NCI-H226 (cell line): ENCODE results near the gene OR6M1.

Source experiments
- DNase-seq: peaks from one replicate; pipeline ENCODE4 v3.0.0-alpha.2; 2015

Gene OR6M1

DNA sequence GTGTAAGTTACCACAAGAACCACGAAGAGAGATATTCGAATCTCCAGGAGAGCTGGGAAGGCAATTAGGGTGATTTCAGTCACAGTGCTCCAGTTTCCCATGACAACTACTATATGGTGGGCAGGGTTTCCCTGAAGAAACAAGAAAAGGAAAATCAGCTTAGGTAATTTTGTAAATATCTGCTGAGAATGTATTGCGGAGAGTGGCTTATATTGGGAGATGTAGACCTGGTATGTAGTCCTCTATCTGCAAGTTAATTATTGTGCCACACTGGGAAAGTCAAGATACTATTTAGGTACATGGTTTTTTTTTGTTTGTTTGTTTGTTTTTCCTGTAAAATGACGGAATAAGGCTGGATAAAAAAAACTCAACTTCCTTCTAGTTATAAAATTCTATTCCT, at the start of gene OR6M1:
Gene OR6M1, minus strand, starts transcription at position 101 of the 400 bp plus-strand sequence. Its CDS starts 0 bp downstream, at position 101.
- DNase-seq: no peak

DNA sequence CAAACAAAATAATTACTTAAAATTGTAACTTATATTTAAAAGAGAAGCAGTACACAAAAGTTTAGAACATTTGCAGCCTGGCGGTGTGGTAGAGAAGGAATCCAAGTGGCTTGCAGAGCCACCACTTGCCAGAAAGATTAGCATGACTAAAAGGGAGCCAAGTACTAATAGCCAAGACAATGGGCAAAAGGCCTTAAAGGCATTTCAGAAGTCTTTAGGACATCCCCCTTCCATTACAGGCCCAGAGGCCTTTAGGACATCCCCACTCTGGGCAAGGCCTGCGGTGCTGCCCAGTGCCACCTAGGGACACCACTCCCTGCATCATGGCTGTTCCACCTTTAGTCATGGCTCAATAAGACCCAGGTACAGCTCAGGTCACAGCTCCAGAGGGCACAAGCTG, 46.9 kb upstream of the OR6M1 start:
- DNase-seq: no peak

- no peak for DNase-seq
These were observed 46.2 kb upstream of the OR6M1 start for GRCh38 chr11:123852321-123852720.

GRCh38 chr11:123851110-123851509, 45.0 kb upstream of the OR6M1 start:
- no peak for DNase-seq

GRCh38 chr11:123841174-123841573, 35.0 kb upstream of the OR6M1 start:
- DNase-seq: no peak

GRCh38 chr11:123839131-123839530, 33.0 kb upstream of the OR6M1 start:
- DNase-seq: no peak

DNA sequence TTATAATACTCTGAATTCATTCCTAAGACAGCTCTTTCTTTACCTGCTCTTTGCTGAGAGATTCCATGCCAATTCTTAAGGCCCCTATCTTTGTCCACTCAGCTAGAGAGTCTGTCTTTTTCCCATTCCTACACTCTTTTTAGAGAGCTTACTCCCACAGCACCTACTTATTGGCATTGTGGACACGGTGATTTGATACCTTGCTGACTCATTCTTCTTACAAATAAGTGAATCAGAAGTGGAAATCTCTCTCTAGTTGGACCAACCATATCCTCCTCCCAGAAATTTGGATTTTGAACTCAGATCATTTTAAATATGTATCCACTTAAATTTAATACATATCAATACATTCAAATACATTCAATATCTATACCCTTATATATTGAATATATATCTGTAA, 32.5 kb upstream of the OR6M1 start:
- no peak for DNase-seq

- no peak for DNase-seq
These were observed 32.0 kb upstream of the OR6M1 start for GRCh38 chr11:123838199-123838598.

DNA sequence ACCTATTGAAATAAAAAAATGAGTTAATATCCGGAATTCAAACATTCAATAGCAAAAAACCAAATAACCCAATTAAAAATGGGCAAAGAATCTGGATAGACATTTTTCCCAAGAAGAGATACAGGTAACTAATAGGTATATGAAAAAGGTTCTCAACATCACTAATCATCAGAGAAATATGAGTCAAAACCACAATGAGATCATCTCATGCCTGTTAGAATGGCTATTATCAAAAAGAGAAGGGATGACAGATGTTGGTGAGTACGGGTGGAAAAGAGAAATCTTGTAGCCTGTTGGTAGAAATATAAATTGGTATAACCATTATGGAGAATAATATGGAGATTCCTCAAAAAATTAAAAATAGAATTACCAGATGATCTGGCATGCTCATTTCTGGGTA, 26.9 kb upstream of the OR6M1 start:
- peak; percentile 26 for DNase-seq

DNA sequence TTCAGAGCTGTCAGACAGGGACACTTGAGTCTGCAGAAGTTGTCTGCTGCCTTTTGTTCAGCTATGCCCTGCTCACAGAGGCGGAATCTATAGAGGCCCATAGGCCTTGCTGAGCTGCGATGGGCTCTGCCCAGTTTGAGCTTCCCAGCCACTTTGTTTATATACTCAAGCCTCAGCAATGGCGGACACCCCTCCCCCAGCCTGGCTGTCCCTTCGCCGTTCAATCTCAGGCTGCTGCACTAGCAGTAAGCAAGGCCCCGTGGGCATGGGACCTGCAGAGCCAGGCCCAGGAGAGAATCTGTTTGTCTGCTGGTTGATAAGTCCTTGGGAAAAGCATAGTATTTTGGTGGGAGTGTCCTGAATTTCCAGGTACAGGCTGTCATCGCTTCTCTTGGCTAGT, 23.6 kb upstream of the OR6M1 start:
- DNase-seq: no peak

DNA sequence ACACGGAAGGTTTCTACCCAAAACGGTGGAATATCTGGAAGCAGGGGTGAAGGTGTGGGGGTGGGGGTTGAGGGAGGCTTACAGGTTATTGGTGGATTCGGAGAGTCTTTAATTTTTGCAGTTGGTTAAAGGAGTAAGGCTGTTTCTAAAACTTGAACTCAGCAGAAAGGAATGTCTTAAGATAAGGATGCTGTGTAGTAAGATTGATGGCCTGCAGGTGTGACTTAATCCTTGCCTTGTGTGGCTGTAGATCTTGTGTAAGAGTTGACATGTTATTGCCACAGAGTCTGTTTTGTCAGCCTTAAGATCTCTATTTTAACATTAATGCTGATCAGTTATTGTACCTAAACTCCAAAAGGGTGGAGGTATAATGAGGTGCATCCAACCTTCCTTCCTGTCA, 16.4 kb upstream of the OR6M1 start:
- DNase-seq: peak; percentile 51

DNA sequence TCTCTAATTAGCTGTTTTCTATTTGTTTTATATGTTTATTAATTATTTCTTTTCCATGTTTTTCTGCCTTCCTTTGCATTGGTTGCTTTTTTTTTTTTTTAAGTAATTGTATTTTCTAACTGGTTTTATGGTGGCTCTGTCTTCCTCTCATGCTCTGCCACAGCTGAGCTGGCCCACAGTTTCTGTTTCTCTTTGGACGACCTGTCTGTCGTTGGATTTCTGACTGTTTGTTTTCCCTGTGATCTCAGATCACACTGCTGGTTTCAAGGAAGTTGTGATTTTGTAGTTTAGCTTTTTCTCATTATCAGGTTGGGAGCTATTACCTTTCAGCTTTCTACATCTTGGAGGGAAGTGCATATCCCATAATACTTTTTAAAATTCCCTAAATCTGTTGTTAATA, 15.9 kb upstream of the OR6M1 start:
- no peak for DNase-seq

DNA sequence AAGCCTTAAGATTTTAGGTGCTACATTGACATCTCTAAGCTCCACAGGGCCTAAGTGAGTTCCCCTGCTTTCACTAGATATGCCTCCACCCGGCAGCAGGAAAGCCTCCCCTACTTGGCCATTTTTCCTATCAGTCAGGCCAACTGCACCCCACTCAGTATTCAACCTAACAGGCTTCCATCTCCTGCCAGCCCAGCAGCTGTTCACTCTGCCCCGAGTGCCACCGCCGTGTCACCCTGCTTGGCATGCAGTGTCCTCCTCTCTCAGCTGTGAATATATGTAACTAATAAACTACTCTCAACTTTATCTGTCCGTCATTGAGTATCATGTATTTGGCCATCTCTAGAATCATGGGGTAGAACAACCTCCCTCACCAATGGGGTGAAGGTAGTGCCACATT, 9.0 kb upstream of the OR6M1 start:
- DNase-seq: no peak

DNA sequence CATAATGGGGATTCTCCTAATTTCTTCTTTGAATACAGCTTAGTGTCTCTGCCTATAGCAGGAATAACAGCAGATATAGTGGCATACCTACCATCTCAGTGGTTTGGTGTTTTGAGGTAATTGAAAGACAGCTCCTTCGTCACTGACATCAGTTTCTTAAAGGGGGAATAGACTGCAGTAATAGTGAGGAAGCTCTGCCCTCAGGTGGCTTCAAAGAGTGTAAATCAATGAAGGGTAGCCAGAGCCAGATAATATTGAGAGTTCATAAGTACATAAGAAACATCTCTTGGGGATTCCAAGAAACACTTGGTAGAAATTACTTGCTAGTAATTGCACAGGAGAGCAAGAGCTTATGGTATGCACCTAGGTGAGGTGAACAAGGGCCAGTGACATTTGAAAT, 4.4 kb downstream of the OR6M1 start:
- DNase-seq: no peak

GRCh38 chr11:123800036-123800435, 6.1 kb downstream of the OR6M1 start:
- no peak for DNase-seq

DNA sequence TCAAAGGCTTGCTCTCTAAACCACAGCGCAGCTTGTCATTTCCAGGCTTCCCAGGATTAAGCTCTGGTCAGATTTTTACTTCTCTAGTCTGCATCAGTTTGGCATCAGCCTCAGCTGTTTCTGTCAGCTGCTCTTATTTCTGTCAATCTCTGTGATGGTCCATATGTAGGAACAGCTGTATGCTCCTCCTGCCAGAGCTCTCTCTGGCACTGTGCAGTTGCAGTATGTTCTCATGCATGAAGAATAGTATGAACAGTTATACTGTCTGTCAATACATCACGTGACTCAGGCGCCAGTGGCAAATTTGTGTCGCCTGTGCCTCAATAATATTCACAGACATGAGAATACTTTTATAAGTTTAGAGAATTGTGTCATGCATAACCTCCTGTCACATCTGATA, 6.7 kb downstream of the OR6M1 start:
- DNase-seq: no peak

DNA sequence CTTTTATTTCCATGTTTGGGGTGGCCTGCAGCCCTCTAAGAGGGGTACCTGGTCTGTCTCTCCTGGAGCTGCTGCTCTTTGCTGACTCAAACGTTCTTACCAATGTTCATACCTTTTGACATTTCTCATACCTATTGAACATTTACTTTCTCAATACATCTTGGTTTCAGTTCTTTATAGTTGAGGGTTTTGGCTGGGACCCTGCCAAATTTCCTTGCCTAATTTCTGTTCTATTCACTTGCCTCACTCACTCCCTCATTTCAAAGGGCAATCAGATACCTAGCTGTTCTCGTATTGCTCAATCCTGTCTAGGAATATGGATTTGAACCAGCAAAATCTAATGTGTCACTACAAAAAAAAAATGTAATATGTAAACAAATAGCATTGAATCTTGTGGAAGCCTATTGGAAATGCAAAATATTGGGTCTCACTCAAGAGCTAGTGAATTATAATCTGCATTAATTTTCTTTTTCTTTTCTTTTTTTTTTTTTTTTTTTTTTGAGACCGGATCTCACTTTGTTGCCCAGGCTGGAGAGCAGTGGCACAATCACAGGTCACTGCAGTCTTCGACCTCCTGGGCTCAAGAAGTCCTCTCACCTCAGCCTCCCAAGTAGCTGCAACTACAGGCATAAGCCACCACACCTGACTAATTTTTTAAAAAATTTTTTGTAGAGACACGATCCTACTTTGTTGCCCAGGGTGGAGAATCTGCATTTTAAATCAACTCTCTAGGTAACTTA, 7.5 kb downstream of the OR6M1 start:
- DNase-seq: no peak

DNA sequence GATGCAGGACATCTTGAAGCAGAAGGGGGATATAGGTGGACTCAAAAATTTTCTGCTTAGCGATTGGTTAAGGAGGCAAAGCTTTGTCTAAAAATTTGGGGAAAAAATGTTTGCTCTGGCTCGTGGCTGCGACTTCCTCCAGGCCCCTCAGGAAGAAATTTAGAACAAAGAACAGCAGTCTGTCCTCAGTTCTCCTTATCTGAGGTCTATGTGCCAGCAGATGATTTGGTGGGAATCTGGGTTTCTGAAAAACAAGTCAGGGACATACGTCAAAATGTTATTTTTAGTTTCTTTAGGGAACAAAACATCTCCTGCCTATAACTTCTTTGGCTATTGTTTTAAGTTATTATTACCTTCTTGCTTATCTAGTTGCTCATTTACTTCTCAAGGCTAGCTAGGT, 8.1 kb downstream of the OR6M1 start:
- no peak for DNase-seq

DNA sequence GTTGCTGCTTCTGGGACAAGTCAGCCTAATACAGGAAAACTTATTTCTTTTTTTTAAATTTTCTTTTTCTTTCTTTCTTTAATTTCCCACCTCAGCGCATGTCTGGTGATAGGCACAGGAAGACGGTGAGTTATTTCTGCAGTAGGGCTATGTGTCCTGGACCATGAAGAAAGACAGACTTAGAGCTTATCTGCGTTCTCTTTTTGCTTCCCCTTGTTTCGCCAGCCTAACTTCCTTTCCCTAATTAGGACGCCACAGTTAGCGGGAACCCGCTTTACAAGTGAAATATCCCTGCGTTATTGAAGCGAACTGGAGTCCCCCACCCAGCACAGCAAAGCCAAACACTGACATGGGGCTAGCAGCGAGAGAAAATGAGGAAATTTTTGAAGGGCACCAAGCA, 8.6 kb downstream of the OR6M1 start:
- no peak for DNase-seq

DNA sequence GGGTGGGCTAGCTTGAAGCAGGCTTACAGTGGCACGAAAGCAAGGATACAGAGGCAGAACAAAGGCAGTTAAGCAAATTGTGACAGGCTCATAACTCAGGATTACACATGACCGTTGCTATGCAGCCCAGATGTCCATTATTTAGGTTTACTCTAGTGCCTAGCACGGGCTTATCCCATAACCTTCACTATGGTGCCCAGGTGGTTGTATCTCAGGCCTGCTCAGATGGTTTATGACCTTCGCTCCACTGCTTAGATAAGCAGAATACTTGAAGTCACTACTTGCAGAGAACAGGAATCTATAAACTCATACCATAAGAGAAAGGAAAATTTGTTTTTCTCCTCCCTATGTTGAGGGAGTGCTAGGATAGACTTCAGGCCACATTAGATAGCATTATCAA, 9.0 kb downstream of the OR6M1 start:
- DNase-seq: peak; percentile 1

DNA sequence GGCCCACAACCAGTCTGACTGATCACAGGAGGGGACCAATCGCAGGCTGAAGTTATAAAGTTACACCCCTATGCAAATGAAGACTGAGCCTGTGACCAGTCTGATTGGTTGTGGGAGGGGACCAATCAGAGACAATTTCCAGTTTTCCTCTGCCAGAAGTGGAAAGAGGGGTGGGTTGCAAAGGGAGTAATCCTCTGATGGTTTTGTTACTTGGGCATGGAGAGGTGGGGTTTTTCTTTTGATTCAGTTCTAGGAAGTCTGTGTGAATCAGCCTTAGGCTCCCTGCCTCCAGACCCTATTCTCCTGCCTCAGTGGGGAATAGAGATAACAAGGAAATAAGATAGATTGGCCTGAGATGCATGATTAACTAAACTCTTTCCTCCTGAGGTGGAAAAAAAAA, 9.9 kb downstream of the OR6M1 start:
- DNase-seq: no peak

DNA sequence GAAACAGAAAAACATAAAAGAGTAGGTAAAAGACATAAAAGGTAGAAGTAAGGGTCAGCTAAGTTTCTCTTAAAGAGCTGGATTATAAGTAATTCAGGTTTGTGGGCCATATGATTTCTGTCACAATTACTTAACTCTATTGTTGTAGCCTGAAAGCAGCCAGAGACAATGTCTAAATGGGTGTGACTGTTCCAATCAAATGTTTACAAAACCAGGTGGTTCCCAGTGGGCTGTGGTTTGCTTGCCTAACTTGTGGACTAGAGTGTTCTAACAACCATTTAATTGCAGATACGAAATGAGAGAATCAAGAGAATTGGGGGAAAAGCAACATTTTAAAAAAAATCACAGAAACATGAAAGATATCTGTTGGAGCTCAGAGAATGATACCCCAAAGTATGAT, 22.6 kb downstream of the OR6M1 start:
- DNase-seq: no peak

DNA sequence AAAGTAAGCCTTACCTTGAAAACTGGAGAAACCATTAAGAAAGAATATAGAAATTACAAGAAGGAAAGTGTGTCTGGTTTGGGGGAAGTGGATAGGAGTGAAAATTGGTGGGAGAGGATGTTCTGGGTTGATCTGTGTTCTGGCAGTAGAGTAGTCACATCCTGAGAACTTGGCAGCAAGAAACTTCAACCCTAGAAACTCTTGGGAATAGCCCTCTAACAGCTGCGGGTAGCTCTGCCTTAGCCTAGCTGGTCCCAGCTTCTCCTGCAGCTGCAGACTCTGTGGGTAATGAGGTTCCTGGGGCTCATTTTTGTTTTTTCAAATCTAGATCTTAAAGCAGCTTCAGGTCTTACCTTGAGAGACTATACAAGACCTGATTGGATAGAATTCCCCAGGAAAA, 27.6 kb downstream of the OR6M1 start:
- no peak for DNase-seq

GRCh38 chr11:123775715-123776549, 30.2 kb downstream of the OR6M1 start:
- no peak for DNase-seq

- no peak for DNase-seq
These were observed 30.9 kb downstream of the OR6M1 start for GRCh38 chr11:123775289-123775688.
